DOHH2 (cell line): Measurements from ENCODE around the gene SWT1.

Source experiments
- H3F3A ChIP-seq: fragments of 200-600 bp; sonication (generic), shearing (Covaris generic); 2 replicates; pipeline ENCODE4 v1.6.0; 2016; ENCODE audit warnings: antibody characterized with exemption, mild to moderate bottlenecking; ENCODE audit not compliant: control insufficient read depth, insufficient read depth
- H3K27ac ChIP-seq: fragments of 200-600 bp; sonication (generic); 2 replicates; pipeline ENCODE4 v1.5.1; 2014; ENCODE audit warnings: low read depth, mild to moderate bottlenecking, low read length, moderate library complexity
- H3K27me3 ChIP-seq: fragments of 200-600 bp; sonication (generic); 2 replicates; pipeline ENCODE4 v1.6.1; 2014; ENCODE audit warnings: mild to moderate bottlenecking, low read length, mixed read lengths; ENCODE audit not compliant: control insufficient read depth
- H3K36me3 ChIP-seq: fragments of 200-600 bp; sonication (generic); 2 replicates; pipeline ENCODE4 v1.6.1; 2014; ENCODE audit warnings: mild to moderate bottlenecking, low read length, moderate library complexity, mixed read lengths; ENCODE audit not compliant: control insufficient read depth
- H3K4me1 ChIP-seq: fragments of 200-600 bp; sonication (generic); 2 replicates; pipeline ENCODE4 v1.6.1; 2014; ENCODE audit warnings: mild to moderate bottlenecking, low read length, mixed read lengths; ENCODE audit not compliant: control insufficient read depth
- H3K4me2 ChIP-seq: fragments of 200-600 bp; sonication (generic); 2 replicates; pipeline ENCODE4 v1.6.0; 2014; ENCODE audit warnings: mild to moderate bottlenecking, low read length, moderate library complexity
- H3K4me3 ChIP-seq: fragments of 200-600 bp; sonication (generic); 2 replicates; pipeline ENCODE4 v1.5.1; 2014; ENCODE audit warnings: mild to moderate bottlenecking, low read length, mixed read lengths
- H3K79me2 ChIP-seq: fragments of 200-600 bp; sonication (generic); 2 replicates; pipeline ENCODE4 v1.6.1; 2014; ENCODE audit warnings: mild to moderate bottlenecking, low read length, mixed read lengths; ENCODE audit not compliant: control insufficient read depth
- H3K9me2 ChIP-seq: fragments of 200-600 bp; sonication (generic); replicated peaks from 2 replicates; pipeline ENCODE4 v1.6.1; 2014; ENCODE audit warnings: mild to moderate bottlenecking, low read length, mixed read lengths; ENCODE audit not compliant: control insufficient read depth
- H3K9me3 ChIP-seq: fragments of 200-600 bp; sonication (generic); 2 replicates; pipeline ENCODE4 v1.6.1; 2014; ENCODE audit warnings: antibody characterized with exemption, low read length, mixed read lengths; ENCODE audit not compliant: control insufficient read depth, insufficient read depth
- H4K20me1 ChIP-seq: fragments of 200-600 bp; sonication (generic); 2 replicates; pipeline ENCODE4 v1.6.0; 2014; ENCODE audit warnings: low read depth, mild to moderate bottlenecking, antibody characterized with exemption, low read length, moderate library complexity; ENCODE audit not compliant: control insufficient read depth, insufficient read depth
- EZH2phosphoT487 ChIP-seq: fragments of 200-600 bp; sonication (generic); IDR thresholded peaks from 2 replicates; pipeline ENCODE4 v1.6.1; 2017; ENCODE audit warnings: borderline replicate concordance, mild to moderate bottlenecking, antibody characterized with exemption, low read length, moderate library complexity, mixed read lengths
- TF ChIP-seq, protein P1 (sequence below): fragments of 200-600 bp; sonication (generic); IDR thresholded peaks from one replicate; pipeline ENCODE4 v1.5.1; 2014; ENCODE audit warnings: antibody characterized with exemption, mild to moderate bottlenecking, low read depth, low read length; ENCODE audit not compliant: poor library complexity, severe bottlenecking

The SWT1 gene

DNA sequence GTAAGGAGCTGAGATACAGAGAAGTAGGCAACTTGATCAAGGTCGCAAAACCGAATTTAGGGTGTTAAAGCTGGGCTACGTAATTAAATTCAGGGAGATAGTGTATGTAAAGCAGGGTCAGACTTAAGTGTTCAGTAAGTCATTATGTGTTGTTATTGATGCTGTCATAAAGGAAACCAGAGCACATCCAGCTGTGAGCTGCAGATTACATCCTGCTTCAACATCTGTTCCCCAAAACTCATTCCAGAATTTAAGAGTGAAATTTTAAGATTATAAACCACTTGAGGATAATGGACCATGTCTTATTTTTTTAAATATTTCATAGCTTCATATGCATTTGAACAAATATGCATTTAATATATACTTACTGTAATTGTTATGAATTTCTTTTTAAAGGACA, 110.3 kb downstream of the SWT1 start:
- Histone ChIP-seq H3K4me2 (no peak overlapping the region), H3K9me3 (no peaks in the 10 kb centered on the region), H3K27ac (no peak overlapping the region), H3K4me1 (no peaks in the 10 kb centered on the region), H3K4me3 (no peak overlapping the region), H3K27me3 (no peaks in the 10 kb centered on the region), H3K36me3 (no peaks in the 10 kb centered on the region), H3F3A (no peaks in the 10 kb centered on the region), H4K20me1 (no peaks in the 10 kb centered on the region), H3K9me2 (no peaks in the 10 kb centered on the region), H3K79me2 (no peaks in the 10 kb centered on the region)
- TF ChIP-seq, protein P1, sequence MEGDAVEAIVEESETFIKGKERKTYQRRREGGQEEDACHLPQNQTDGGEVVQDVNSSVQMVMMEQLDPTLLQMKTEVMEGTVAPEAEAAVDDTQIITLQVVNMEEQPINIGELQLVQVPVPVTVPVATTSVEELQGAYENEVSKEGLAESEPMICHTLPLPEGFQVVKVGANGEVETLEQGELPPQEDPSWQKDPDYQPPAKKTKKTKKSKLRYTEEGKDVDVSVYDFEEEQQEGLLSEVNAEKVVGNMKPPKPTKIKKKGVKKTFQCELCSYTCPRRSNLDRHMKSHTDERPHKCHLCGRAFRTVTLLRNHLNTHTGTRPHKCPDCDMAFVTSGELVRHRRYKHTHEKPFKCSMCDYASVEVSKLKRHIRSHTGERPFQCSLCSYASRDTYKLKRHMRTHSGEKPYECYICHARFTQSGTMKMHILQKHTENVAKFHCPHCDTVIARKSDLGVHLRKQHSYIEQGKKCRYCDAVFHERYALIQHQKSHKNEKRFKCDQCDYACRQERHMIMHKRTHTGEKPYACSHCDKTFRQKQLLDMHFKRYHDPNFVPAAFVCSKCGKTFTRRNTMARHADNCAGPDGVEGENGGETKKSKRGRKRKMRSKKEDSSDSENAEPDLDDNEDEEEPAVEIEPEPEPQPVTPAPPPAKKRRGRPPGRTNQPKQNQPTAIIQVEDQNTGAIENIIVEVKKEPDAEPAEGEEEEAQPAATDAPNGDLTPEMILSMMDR = no peak
- no peak for TF ChIP-seq EZH2phosphoT487

DNA sequence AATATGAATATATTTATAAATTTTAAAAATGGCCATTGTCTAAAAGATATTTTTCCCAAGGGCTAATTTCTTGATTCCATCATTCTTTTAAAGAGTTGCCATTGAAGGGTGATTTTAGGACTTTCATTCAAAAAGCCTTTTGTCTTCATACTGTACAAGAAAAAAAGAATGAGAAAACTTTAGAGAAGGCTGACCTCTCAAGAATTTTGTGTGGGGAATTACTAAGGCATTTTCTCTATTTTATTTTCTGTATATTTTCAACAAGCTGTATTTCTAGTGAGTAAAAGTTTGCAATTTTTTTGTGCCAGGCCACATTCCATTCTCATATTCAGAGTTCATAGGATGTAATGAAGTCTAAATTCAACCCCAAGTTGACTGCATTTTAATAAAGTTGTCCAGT, 110.7 kb downstream of the SWT1 start:
- Histone ChIP-seq H3K4me2 (no peak overlapping the region), H3F3A (no peaks in the 10 kb centered on the region), H3K27ac (no peak overlapping the region), H3K9me3 (no peaks in the 10 kb centered on the region), H3K79me2 (no peaks in the 10 kb centered on the region), H3K27me3 (no peaks in the 10 kb centered on the region), H4K20me1 (no peaks in the 10 kb centered on the region), H3K36me3 (no peaks in the 10 kb centered on the region), H3K9me2 (no peaks in the 10 kb centered on the region), H3K4me1 (no peaks in the 10 kb centered on the region), H3K4me3 (no peak overlapping the region)
- no peak for TF ChIP-seq EZH2phosphoT487
- TF ChIP-seq, protein P1 = no peak

DNA sequence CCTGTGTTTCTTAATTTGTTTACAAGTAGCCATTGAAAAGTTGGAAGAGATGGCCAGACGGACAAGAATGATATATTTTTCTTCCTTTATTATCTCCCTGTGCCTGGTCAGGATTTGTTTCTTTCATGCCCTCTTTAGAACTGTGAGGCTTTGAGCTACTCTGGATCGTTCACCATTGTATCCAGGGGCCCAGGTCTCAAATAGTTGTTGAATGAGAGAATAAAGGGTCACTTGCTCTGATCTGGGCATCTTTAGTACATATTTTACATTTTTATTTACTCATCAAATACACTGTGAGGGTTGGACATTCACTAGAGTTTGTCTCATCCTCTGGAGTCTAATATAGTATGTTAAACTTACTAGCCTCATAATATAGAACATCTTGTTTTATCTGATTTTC, 111.4 kb downstream of the SWT1 start:
- Histone ChIP-seq H4K20me1 (no peaks in the 10 kb centered on the region), H3K9me3 (no peaks in the 10 kb centered on the region), H3K27ac (no peak overlapping the region), H3K9me2 (no peaks in the 10 kb centered on the region), H3K4me2 (no peak overlapping the region), H3K4me3 (no peak overlapping the region), H3K4me1 (no peaks in the 10 kb centered on the region), H3K79me2 (no peaks in the 10 kb centered on the region), H3K27me3 (no peaks in the 10 kb centered on the region), H3F3A (no peaks in the 10 kb centered on the region), H3K36me3 (no peaks in the 10 kb centered on the region)
- no peak for TF ChIP-seq EZH2phosphoT487
- TF ChIP-seq, protein P1 = no peak

DNA sequence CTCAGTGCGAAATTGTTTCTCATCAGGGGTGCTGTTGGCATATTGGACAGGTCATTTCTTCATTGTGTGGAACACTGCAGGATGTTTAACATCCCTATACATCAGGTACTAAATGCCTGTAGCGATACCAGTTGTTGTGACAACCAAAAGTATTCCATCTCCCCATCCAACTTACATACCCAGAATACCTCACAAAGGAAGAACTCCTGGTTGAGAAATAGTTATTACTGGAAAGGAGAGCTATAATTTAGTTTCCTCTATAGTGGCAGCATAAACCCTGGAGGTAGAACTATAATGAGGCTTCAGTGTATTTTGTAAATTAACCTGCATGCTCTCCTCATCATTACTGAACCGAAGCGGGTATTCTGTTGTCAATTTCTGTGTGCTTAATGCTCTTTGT, 115.0 kb downstream of the SWT1 start:
- Histone ChIP-seq H3K27ac (no peak overlapping the region), H3K4me1 (no peaks in the 10 kb centered on the region), H3K9me2 (no peaks in the 10 kb centered on the region), H3K9me3 (no peaks in the 10 kb centered on the region), H3K36me3 (no peaks in the 10 kb centered on the region), H3K4me3 (no peak overlapping the region), H3K27me3 (no peaks in the 10 kb centered on the region), H4K20me1 (no peaks in the 10 kb centered on the region), H3K79me2 (no peaks in the 10 kb centered on the region), H3F3A (no peaks in the 10 kb centered on the region), H3K4me2 (no peak overlapping the region)
- TF ChIP-seq, protein P1 = no peak
- TF ChIP-seq EZH2phosphoT487 = no peak
